Eye (tissue), 1 donor: ENCODE measurements around the gene UBE2R2.
"Not testable (repeated sequence)": the region's sequence is repeated elsewhere in the genome, so short reads cannot be mapped to it uniquely, and the experiment has no call there.

Experiments used
- DNase-seq: peaks from one replicate; pipeline ENCODE4 v3.0.0-alpha.2; 2015

Gene UBE2R2

GRCh38 chr9:33816327-33817252, at the start of gene UBE2R2:
Gene UBE2R2, plus strand, starts transcription at chr9:33817160. Its CDS starts 598 bp downstream, at chr9:33817758.
- peak; percentile 97 for DNase-seq

- DNase-seq = not testable (repeated sequence)
Measured at GRCh38 chr9:33770156-33770880, 46.6 kb upstream of the UBE2R2 start.

GRCh38 chr9:33773135-33773534, 43.8 kb upstream of the UBE2R2 start:
- DNase-seq = not testable (repeated sequence)

- DNase-seq = not testable (repeated sequence)
Measured at GRCh38 chr9:33774074-33774659, 42.8 kb upstream of the UBE2R2 start.

GRCh38 chr9:33776578-33776977, 40.4 kb upstream of the UBE2R2 start:
- no peak for DNase-seq

- peak; percentile 80 for DNase-seq
Measured at GRCh38 chr9:33778700-33779351, 38.1 kb upstream of the UBE2R2 start.

- DNase-seq = no peak
Measured at GRCh38 chr9:33780276-33780675, 36.7 kb upstream of the UBE2R2 start.

GRCh38 chr9:33781736-33782135, 35.2 kb upstream of the UBE2R2 start:
- no peak for DNase-seq

- DNase-seq = no peak
Measured at GRCh38 chr9:33782395-33783152, 34.4 kb upstream of the UBE2R2 start.

- no peak for DNase-seq
Measured at GRCh38 chr9:33785914-33786313, 31.0 kb upstream of the UBE2R2 start.

- DNase-seq = no peak
Measured at GRCh38 chr9:33786681-33787080, 30.3 kb upstream of the UBE2R2 start.

GRCh38 chr9:33787839-33788238, 29.1 kb upstream of the UBE2R2 start:
- DNase-seq = no peak

- not testable (repeated sequence) for DNase-seq
Measured at GRCh38 chr9:33789429-33789828, 27.5 kb upstream of the UBE2R2 start.

- no peak for DNase-seq
Measured at GRCh38 chr9:33791117-33791516, 25.8 kb upstream of the UBE2R2 start.

GRCh38 chr9:33793496-33793895, 23.5 kb upstream of the UBE2R2 start:
- DNase-seq = not testable (repeated sequence)

GRCh38 chr9:33794560-33794959, 22.4 kb upstream of the UBE2R2 start:
- DNase-seq = no peak

GRCh38 chr9:33795281-33795680, 21.7 kb upstream of the UBE2R2 start, which contains the start of gene PRSS3:
Gene PRSS3, plus strand, starts transcription at chr9:33795561. Its CDS starts 13 bp downstream, at chr9:33795574.
- DNase-seq = no peak

- DNase-seq = no peak
Measured at GRCh38 chr9:33795819-33796218, 21.1 kb upstream of the UBE2R2 start.

GRCh38 chr9:33796679-33797078, 20.3 kb upstream of the UBE2R2 start:
- not testable (repeated sequence) for DNase-seq

- DNase-seq = no peak
Measured at GRCh38 chr9:33797837-33798236, 19.1 kb upstream of the UBE2R2 start.

GRCh38 chr9:33798545-33798944, 18.4 kb upstream of the UBE2R2 start:
- DNase-seq = no peak
